ENCODE results near the gene LRRC27.
"Not testable (repeated sequence)": the region's sequence is repeated elsewhere in the genome, so short reads cannot be mapped to it uniquely, and the experiment has no call there.

The LRRC27 gene

DNA sequence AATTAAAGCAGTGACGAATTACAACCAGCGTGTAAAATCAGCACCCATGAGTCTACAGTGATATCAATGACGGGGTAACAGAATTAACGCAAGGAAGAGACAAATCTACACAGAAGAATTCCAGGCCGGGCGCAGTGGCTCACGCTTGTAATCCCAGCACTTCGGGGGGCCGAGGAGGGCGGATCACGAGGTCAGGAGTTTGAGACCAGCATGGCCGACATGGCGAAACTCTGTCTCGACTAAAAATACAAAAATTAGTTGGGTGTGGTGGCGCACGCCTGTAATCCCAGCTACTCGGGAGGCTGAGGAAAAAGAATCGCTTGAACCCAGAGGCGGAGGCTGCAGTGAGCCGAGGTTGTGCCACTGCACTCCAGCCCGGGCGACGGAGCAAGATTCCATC, 36.5 kb upstream of the LRRC27 start:
- H3K4me1 ChIP-seq (ENCODE audit: control insufficient read depth, insufficient read depth, low read length); H3K27me3 ChIP-seq (ENCODE audit: control insufficient read depth, insufficient read depth, low read length); H3K27ac ChIP-seq (ENCODE audit: low read depth, low read length); H3K4me3 ChIP-seq (ENCODE audit: low read length); H3K36me3 ChIP-seq (ENCODE audit: control insufficient read depth, insufficient read depth, low read length); H3K9ac ChIP-seq (ENCODE audit: low read length): not testable (repeated sequence)

DNA sequence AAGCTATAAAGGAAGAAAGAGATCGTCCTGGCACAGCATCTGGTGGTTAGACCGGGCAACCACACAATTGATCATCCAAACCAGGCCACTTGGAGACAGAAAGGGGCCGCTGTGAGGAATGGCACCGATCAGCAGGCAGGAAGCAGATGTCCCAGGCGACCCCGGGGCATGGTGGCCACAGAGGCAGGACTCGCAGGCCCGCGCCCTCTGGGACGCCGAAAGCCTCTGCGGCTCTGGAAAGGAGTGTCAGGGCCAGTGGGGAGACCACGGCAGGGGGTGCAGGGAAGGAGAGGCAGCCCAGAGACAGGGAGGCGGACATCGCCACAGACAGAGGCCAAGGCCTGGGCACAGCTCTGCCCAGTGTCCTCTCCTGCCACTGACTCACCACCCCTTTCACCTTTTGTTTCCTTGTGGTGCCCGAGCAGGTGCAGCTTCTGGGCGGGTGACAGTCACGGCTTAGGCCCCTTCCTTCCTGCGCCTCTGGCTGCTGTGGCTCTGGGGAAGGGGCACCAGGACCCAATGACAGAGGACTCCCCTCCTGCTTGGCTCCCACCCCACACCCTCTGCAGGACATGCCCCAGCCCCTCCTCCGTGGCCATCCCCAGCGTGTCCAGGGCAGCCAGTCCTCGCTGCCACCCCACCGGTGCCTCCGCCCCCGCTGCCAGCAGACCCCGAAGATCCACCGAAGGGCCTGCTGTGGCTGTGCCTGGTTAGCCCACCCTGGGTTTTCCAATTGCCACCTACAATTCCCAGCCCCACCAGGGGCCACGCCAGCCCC, 35.1 kb upstream of the LRRC27 start:
- Histone ChIP-seq H3K27me3 (ENCODE audit: control insufficient read depth, insufficient read depth, low read length) (no peaks in the 10 kb centered on the region), H3K9ac (ENCODE audit: low read length) (no peak overlapping the region)

GRCh38 chr10:132297526-132297925, 34.5 kb upstream of the LRRC27 start:
- Histone ChIP-seq H3K27ac (ENCODE audit: low read depth, low read length) (no peak overlapping the region), H3K36me3 (ENCODE audit: control insufficient read depth, insufficient read depth, low read length) (no peaks in the 10 kb centered on the region), H3K4me3 (ENCODE audit: low read length) (no peak overlapping the region), H3K4me1 (ENCODE audit: control insufficient read depth, insufficient read depth, low read length) (peaks cover 8% of the 10 kb centered on the region), H3K9ac (ENCODE audit: low read length) (no peak overlapping the region), H3K27me3 (ENCODE audit: control insufficient read depth, insufficient read depth, low read length) (no peaks in the 10 kb centered on the region)

More for the DNA sequence above, 35.1 kb upstream of the LRRC27 start:
- H3K4me3 ChIP-seq (ENCODE audit: low read length): no peak overlapping the region
- H3K27ac ChIP-seq (ENCODE audit: low read depth, low read length): no peak overlapping the region
- no peaks in the 10 kb centered on the region for H3K36me3 ChIP-seq (ENCODE audit: control insufficient read depth, insufficient read depth, low read length)
- H3K4me1 ChIP-seq (ENCODE audit: control insufficient read depth, insufficient read depth, low read length): peaks cover 8% of the 10 kb centered on the region

- Histone ChIP-seq H3K9ac (ENCODE audit: low read length) (no peak overlapping the region), H3K27me3 (ENCODE audit: control insufficient read depth, insufficient read depth, low read length) (no peaks in the 10 kb centered on the region), H3K27ac (ENCODE audit: low read depth, low read length) (no peak overlapping the region), H3K4me1 (ENCODE audit: control insufficient read depth, insufficient read depth, low read length) (peaks cover 6% of the 10 kb centered on the region), H3K4me3 (ENCODE audit: low read length) (no peak overlapping the region), H3K36me3 (ENCODE audit: control insufficient read depth, insufficient read depth, low read length) (no peaks in the 10 kb centered on the region)
These were observed 33.7 kb upstream of the LRRC27 start for GRCh38 chr10:132298038-132298881.

- Histone ChIP-seq H3K9ac (ENCODE audit: low read length) (no peak overlapping the region), H3K4me3 (ENCODE audit: low read length) (no peak overlapping the region), H3K27me3 (ENCODE audit: control insufficient read depth, insufficient read depth, low read length) (no peaks in the 10 kb centered on the region), H3K27ac (ENCODE audit: low read depth, low read length) (no peak overlapping the region), H3K4me1 (ENCODE audit: control insufficient read depth, insufficient read depth, low read length) (no peaks in the 10 kb centered on the region), H3K36me3 (ENCODE audit: control insufficient read depth, insufficient read depth, low read length) (no peaks in the 10 kb centered on the region)
These were observed 32.3 kb upstream of the LRRC27 start for GRCh38 chr10:132299371-132300336.

GRCh38 chr10:132300582-132300981, 31.4 kb upstream of the LRRC27 start:
- H3K27ac ChIP-seq (ENCODE audit: low read depth, low read length): no peak overlapping the region
- H3K9ac ChIP-seq (ENCODE audit: low read length): no peak overlapping the region
- H3K4me1 ChIP-seq (ENCODE audit: control insufficient read depth, insufficient read depth, low read length): no peaks in the 10 kb centered on the region
- H3K4me3 ChIP-seq (ENCODE audit: low read length): no peak overlapping the region
- no peaks in the 10 kb centered on the region for H3K27me3 ChIP-seq (ENCODE audit: control insufficient read depth, insufficient read depth, low read length)
- H3K36me3 ChIP-seq (ENCODE audit: control insufficient read depth, insufficient read depth, low read length): no peaks in the 10 kb centered on the region

GRCh38 chr10:132301371-132302330, 30.3 kb upstream of the LRRC27 start:
- Histone ChIP-seq H3K27me3 (ENCODE audit: control insufficient read depth, insufficient read depth, low read length) (no peaks in the 10 kb centered on the region), H3K4me3 (ENCODE audit: low read length) (no peak overlapping the region), H3K4me1 (ENCODE audit: control insufficient read depth, insufficient read depth, low read length) (no peaks in the 10 kb centered on the region), H3K27ac (ENCODE audit: low read depth, low read length) (no peak overlapping the region), H3K9ac (ENCODE audit: low read length) (no peak overlapping the region), H3K36me3 (ENCODE audit: control insufficient read depth, insufficient read depth, low read length) (no peaks in the 10 kb centered on the region)

DNA sequence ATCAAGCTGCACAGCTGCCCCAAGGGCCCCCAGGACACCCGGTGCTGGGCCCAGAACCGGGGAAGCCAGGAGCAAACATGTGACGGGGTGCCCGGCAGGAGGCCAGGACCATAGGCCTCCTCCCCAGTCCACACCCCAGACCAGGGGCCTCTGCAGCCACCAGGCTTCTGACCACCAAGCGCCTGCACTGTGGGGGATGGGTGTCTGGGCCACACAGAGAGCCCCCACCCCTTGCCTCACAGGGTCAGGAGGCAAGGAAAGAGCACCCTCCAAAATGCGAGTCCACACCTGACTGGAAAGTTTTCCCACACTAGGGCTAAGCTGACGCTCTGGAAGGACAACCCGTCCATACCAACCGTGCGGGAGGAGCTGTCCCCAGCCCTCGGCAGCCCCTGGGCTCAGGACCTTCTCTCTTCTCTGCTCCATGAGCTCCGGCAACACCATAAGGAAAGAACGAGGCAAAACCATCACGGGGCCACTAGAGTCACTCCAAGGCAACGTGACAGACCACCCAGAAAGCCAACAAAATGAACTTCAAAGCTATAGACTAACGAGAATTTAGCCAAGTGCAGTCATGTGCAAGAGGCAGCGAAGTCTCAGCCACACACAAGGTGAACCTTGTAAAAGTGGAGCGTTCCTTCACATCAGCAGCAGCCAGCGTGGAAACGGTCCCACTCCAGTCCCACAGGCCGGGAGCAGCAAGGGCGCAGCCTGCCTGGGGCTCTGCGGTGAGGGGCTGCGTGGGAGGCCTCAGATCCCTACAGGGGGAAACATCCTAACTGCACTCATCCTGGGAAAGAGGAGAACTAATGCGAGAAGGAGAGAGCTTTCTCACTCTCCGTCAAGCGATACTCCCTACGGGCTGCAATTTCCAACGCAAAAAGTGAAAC, 29.3 kb upstream of the LRRC27 start:
- H3K36me3 ChIP-seq (ENCODE audit: control insufficient read depth, insufficient read depth, low read length): no peaks in the 10 kb centered on the region
- H3K4me1 ChIP-seq (ENCODE audit: control insufficient read depth, insufficient read depth, low read length): no peaks in the 10 kb centered on the region
- no peak overlapping the region for H3K27ac ChIP-seq (ENCODE audit: low read depth, low read length)
- H3K27me3 ChIP-seq (ENCODE audit: control insufficient read depth, insufficient read depth, low read length): no peaks in the 10 kb centered on the region
- H3K9ac ChIP-seq (ENCODE audit: low read length): no peak overlapping the region
- H3K4me3 ChIP-seq (ENCODE audit: low read length): no peak overlapping the region

DNA sequence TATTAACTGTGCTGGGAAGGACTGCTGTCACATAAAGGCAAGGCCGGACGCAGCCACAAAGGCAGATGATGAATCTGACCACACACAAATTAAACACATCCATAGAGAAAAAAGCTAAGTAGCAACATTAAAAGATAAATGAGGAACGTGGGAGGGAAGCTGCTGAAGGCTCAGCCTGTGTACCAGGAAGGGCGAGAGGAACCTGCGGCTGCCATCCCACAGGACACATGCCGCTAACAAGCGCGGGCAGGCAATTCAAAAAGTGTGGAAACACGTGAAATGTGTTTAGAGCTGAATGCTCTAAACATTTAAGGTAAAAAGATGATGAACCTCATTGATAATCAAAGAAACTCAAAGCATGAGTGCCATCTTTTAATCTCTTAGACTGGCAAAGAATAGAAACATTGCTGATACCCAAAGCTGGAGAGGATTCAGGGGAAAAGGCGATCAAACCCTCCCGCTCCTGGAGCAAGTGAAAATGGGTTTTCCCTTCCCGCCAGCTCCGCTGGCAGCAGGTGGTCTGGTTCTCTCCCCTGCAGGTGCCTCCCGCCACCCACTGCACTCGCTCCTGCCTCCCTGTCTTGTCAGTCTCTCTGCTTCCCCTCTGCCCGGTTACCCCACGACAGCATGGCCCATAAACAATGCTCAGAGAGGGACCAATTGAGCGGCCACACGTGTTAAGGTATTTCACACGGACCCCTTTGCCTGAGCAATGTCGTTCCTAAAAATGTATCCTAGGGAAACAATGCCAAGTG, 28.5 kb upstream of the LRRC27 start:
- H3K4me1 ChIP-seq (ENCODE audit: control insufficient read depth, insufficient read depth, low read length): no peaks in the 10 kb centered on the region

GRCh38 chr10:132304756-132305509, 27.1 kb upstream of the LRRC27 start:
- Histone ChIP-seq H3K4me3 (ENCODE audit: low read length) (no peak overlapping the region), H3K36me3 (ENCODE audit: control insufficient read depth, insufficient read depth, low read length) (no peaks in the 10 kb centered on the region), H3K27me3 (ENCODE audit: control insufficient read depth, insufficient read depth, low read length) (no peaks in the 10 kb centered on the region), H3K27ac (ENCODE audit: low read depth, low read length) (no peak overlapping the region), H3K9ac (ENCODE audit: low read length) (no peak overlapping the region), H3K4me1 (ENCODE audit: control insufficient read depth, insufficient read depth, low read length) (peaks cover 3% of the 10 kb centered on the region)

More for the DNA sequence above, 28.5 kb upstream of the LRRC27 start:
- H3K27me3 ChIP-seq (ENCODE audit: control insufficient read depth, insufficient read depth, low read length): no peaks in the 10 kb centered on the region
- no peak overlapping the region for H3K9ac ChIP-seq (ENCODE audit: low read length)
- H3K4me3 ChIP-seq (ENCODE audit: low read length): no peak overlapping the region
- no peak overlapping the region for H3K27ac ChIP-seq (ENCODE audit: low read depth, low read length)
- H3K36me3 ChIP-seq (ENCODE audit: control insufficient read depth, insufficient read depth, low read length): no peaks in the 10 kb centered on the region
